K562 (cell line): Measurements from ENCODE around the gene LYPD5. TPM values are rescaled to one million over a fixed set of nuclear protein-coding genes. Genes with fewer than 3 reads are reported as not detected.

Source experiments
- ASH1L ChIP-seq: fragments of 450-650 bp; IDR thresholded peaks from 2 replicates; pipeline ENCODE4 v1.6.1; 2018; ENCODE audit warnings: borderline replicate concordance, mild to moderate bottlenecking, low read depth; ENCODE audit not compliant: partially characterized antibody
- CXXC5 ChIP-seq: fragments of 250-450 bp; sonication (Bioruptor Pico); IDR thresholded peaks from 2 replicates; pipeline ENCODE4 v1.8.0; 2022; ENCODE audit warnings: inconsistent platforms, mild to moderate bottlenecking, moderate library complexity
- ELF1 ChIP-seq: fragments of 200-800 bp; sonication (Bioruptor generic); IDR thresholded peaks from 2 replicates; pipeline ENCODE4 v1.6.1; 2016; ENCODE audit warnings: missing genetic modification characterization, missing compliant biosample characterization
- EP400 ChIP-seq: fragments of 450-650 bp; IDR thresholded peaks from 2 replicates; pipeline ENCODE4 v1.6.1; 2017; ENCODE audit warnings: antibody characterized with exemption, mild to moderate bottlenecking, moderate library complexity
- FOXK2 ChIP-seq, 2 experiments: fragments of 450-650 bp; IDR thresholded peaks in 1 of 2; conservative IDR thresholded peaks in 1 of 2; 2 replicates each; pipeline ENCODE4 v1.6.1; 2016; ENCODE audit warnings: low read depth in 2 of 2, mild to moderate bottlenecking in 1 of 2
- HBP1 ChIP-seq: fragments of 450-650 bp; formaldehyde crosslinking; IDR thresholded peaks from 2 replicates; pipeline ENCODE4 v1.4.0; 2022; ENCODE audit warnings: missing genetic modification characterization
- HDGF ChIP-seq: fragments of 450-650 bp; IDR thresholded peaks from 2 replicates; pipeline ENCODE4 v1.6.1; 2016
- RBM14 ChIP-seq: fragments of 200-400 bp; formaldehyde crosslinking; IDR thresholded peaks from 2 replicates; pipeline ENCODE4 v1.6.1; 2018; ENCODE audit warnings: low read depth, mild to moderate bottlenecking, low read length, moderate library complexity, borderline replicate concordance; ENCODE audit not compliant: insufficient read depth
- SAFB ChIP-seq: fragments of 200-400 bp; formaldehyde crosslinking; IDR thresholded peaks from 2 replicates; pipeline ENCODE4 v1.6.1; 2017; ENCODE audit warnings: low read depth, low read length, borderline replicate concordance
- SRF ChIP-seq, 2 experiments: fragments of 250-450, 450-650 bp in 1 of 2; sonication (Bioruptor Pico) in 1 of 2; sonication (generic) in 1 of 2; formaldehyde crosslinking; IDR thresholded peaks; 2 replicates each; pipeline versions ENCODE4 v1.5.0 to v1.5.1; 2020 to 2022; ENCODE audit warnings: mild to moderate bottlenecking in 1 of 2, missing genetic modification reagents in 1 of 2
- TAF7 ChIP-seq: fragments of 450-650 bp; IDR thresholded peaks from 2 replicates; pipeline ENCODE4 v1.6.1; 2016; ENCODE audit warnings: missing genetic modification characterization, missing compliant biosample characterization
- VEZF1 ChIP-seq: fragments of 200-800 bp; sonication (Bioruptor generic); IDR thresholded peaks from 2 replicates; pipeline ENCODE4 v1.6.1; 2017; ENCODE audit warnings: missing genetic modification characterization, missing compliant biosample characterization
- ZBTB26 ChIP-seq: fragments of 450-650 bp; formaldehyde crosslinking; IDR thresholded peaks from 2 replicates; pipeline ENCODE4 v1.4.0; 2022; ENCODE audit warnings: missing genetic modification characterization
- ZNF76 ChIP-seq: fragments of 250-450 bp; sonication (Bioruptor Pico); IDR thresholded peaks from 2 replicates; pipeline ENCODE4 v1.4.0; 2020; ENCODE audit warnings: mild to moderate bottlenecking, moderate library complexity, borderline replicate concordance
- polyA plus RNA-seq, 8 experiments: library from polyadenylated mRNA; depleted of rRNA in 4 of 8; stranded (reverse) in 5 of 8; unstranded in 3 of 8; fragments of >200 nt; fragmentation: Nextera tagmentation in 2 of 8; fragmentation: Illumina TruSeq in 1 of 8; extraction: Ambion mirVana in 2 of 8; extraction: Trizol in 1 of 8; gene quantifications; 2 replicates each; pipeline versions ENCODE4 v1.2.1 to v1.2.3, GENCODE V29; 2011 to 2014; ENCODE audit warnings: inconsistent platforms in 1 of 8, missing spikeins in 1 of 8
- total RNA-seq, 7 experiments: library from RNA; depleted of rRNA in 6 of 7; stranded (reverse); fragments of >200 nt in 6 of 7; fragmentation: Illumina TruSeq in 2 of 7; extraction: Trizol in 2 of 7; gene quantifications; 2 replicates each; pipeline versions ENCODE4 v1.2.1 to v1.2.3, GENCODE V29; 2011 to 2021; ENCODE audit warnings: low replicate concordance in 1 of 7

The LYPD5 gene
- total and polyA plus RNA-seq, 9 of the 15 experiments (the other 6 are each of a cell fraction or from before 2014, with no cell fraction given) = 0.03 to 0.22 (median 0.10) TPM; not detected in 3

- no peak for TF ChIP-seq HDGF
- TF ChIP-seq FOXK2 (conservative IDR thresholded peaks at IDR 0.05 in 1 of 2, IDR thresholded peaks at IDR 0.05 in 1 of 2; ENCODE audit: low read depth in 2 of 2) = peak; percentile 59 to 67; a peak in 3 of 4 replicates
- peak; percentile 93 for TF ChIP-seq ELF1 (tag)
- no peak for TF ChIP-seq TAF7
- TF ChIP-seq RBM14 = no peak
- peak; percentile 42; the same call in 1 of the 2 replicates for TF ChIP-seq VEZF1 (CRISPR knock-in tag)
- TF ChIP-seq SAFB = no peak; the same call in 1 of the 2 replicates
- TF ChIP-seq CXXC5 = 0 out of 2 replicates have a peak, but pooled peaks have one; percentile 13
- no peak for TF ChIP-seq ZBTB26 (CRISPR knock-in tag)
- TF ChIP-seq SRF (CRISPR knock-in tag; IDR thresholded peaks at IDR 0.05) = peak in 1 of 2 experiments; percentile 91; a peak in 2 of 4 replicates
- no peak for TF ChIP-seq HBP1 (CRISPR knock-in tag)
- no peak for TF ChIP-seq ZNF76
- peak; percentile 57 for TF ChIP-seq EP400
- TF ChIP-seq ASH1L = no peak
Observed at GRCh38 chr19:43826787-43827754, 24.8 kb upstream of the LYPD5 start, which contains the start of gene ZNF283 (continued).
